Ureter (tissue), 1 donor: ENCODE results near the gene FAM221A. TPM values are rescaled to one million over a fixed set of nuclear protein-coding genes. Genes with fewer than 3 reads are reported as not detected.
"Not testable (repeated sequence)": the region's sequence is repeated elsewhere in the genome, so short reads cannot be mapped to it uniquely, and the experiment has no call there.

Source experiments
- DNase-seq: peaks from one replicate; pipeline ENCODE4 v3.0.0-alpha.2; 2020; ENCODE audit warnings: low spot score
- total RNA-seq: library from RNA; stranded (reverse); gene quantifications from one replicate; pipeline ENCODE4 v1.2.4, GENCODE V29; 2023
- donor health status: DM: yes; HTN: yes; CAD: no.

FAM221A gene
- total RNA-seq, 1 donor from 2014 or later: 25.5 TPM

- DNase-seq: no peak
Observed at GRCh38 chr7:23700046-23700445, 20.0 kb downstream of the FAM221A start.

- no peak for DNase-seq
Observed at GRCh38 chr7:23709081-23709750, 29.2 kb downstream of the FAM221A start.

- DNase-seq: no peak
Observed at GRCh38 chr7:23710000-23710399, 30.0 kb downstream of the FAM221A start, which contains the start of gene STK31. Gene STK31 (plus strand): TSS chr7:23710219. CDS start chr7:23710286, 67 bp downstream.

GRCh38 chr7:23712368-23713284 is 32.6 kb downstream of the FAM221A start:
- no peak for DNase-seq

GRCh38 chr7:23713285-23714149 is 33.5 kb downstream of the FAM221A start:
- DNase-seq: no peak

- no peak for DNase-seq
Observed at GRCh38 chr7:23714150-23714464, 34.1 kb downstream of the FAM221A start.

GRCh38 chr7:23714579-23714978 is 34.6 kb downstream of the FAM221A start:
- DNase-seq: no peak

GRCh38 chr7:23715099-23715498 is 35.1 kb downstream of the FAM221A start:
- DNase-seq: no peak

GRCh38 chr7:23717788-23718187 is 37.8 kb downstream of the FAM221A start:
- no peak for DNase-seq

- DNase-seq: no peak
Observed at GRCh38 chr7:23721456-23721855, 41.5 kb downstream of the FAM221A start.

GRCh38 chr7:23722587-23723216 is 42.7 kb downstream of the FAM221A start:
- DNase-seq: not testable (repeated sequence)

GRCh38 chr7:23724113-23724512 is 44.1 kb downstream of the FAM221A start:
- DNase-seq: not testable (repeated sequence)

GRCh38 chr7:23742051-23742450 is 62.1 kb downstream of the FAM221A start:
- DNase-seq: no peak

GRCh38 chr7:23743226-23743625 is 63.2 kb downstream of the FAM221A start:
- no peak for DNase-seq

GRCh38 chr7:23746629-23747028 is 66.6 kb downstream of the FAM221A start:
- no peak for DNase-seq

- no peak for DNase-seq
Observed at GRCh38 chr7:23751852-23752251, 71.9 kb downstream of the FAM221A start.

Other genes with a start within 250 kb of the FAM221A start
- gene IGF2BP3, start 209.7 kb upstream of the FAM221A start, total RNA-seq: 0.78 TPM
- gene TRA2A, start 148.2 kb upstream of the FAM221A start, total RNA-seq: 147 TPM
- 9.6 TPM for gene CCDC126, start 82.8 kb upstream of the FAM221A start, total RNA-seq
- gene STK31, start 30.0 kb downstream of the FAM221A start, total RNA-seq: 2.5 TPM